ENCODE data around the gene MAP4K4. TPM values are rescaled to one million over a fixed set of nuclear protein-coding genes. Genes with fewer than 3 reads are reported as not detected.

MAP4K4 gene
- total and polyA plus RNA-seq, 4 donors: 19.7 to 91.7 (median 54.0) TPM

- H3K9ac ChIP-seq (ENCODE audit: insufficient read depth in 1 of 2, low read length in 2 of 2): no peak overlapping the region
- DNase-seq (no peak), ATAC-seq (ENCODE audit: insufficient read depth, low FRiP score) (no peak)
- no peaks in the 10 kb centered on the region for H3K9me3 ChIP-seq (ENCODE audit: control insufficient read depth in 4 of 4, insufficient read depth in 3 of 4, low read length in 3 of 4)
- H3K4me3 ChIP-seq: no peak overlapping the region
- peak overlapping the region in 1 of 2 donors; percentile 78 for H3K27ac ChIP-seq (ENCODE audit: low read depth in 1 of 2, low read length in 1 of 2)
- H3K4me1 ChIP-seq (ENCODE audit: control insufficient read depth in 5 of 5, insufficient read depth in 5 of 5, low read length in 5 of 5): peaks cover 20 to 67% (median 37%) of the 10 kb centered on the region in 5 donors
- WGBS, 2 donors: 90 to 98% methylated on average over 2 of the region's 2 CpGs
- no peak for TF ChIP-seq CTCF (IDR thresholded peaks at IDR 0.05; ENCODE audit: control extremely low read depth, extremely low read depth)
- no peaks in the 10 kb centered on the region for H3K27me3 ChIP-seq (ENCODE audit: control insufficient read depth in 3 of 3, insufficient read depth in 3 of 3, low read length in 2 of 3)
- H3K36me3 ChIP-seq (ENCODE audit: control insufficient read depth in 4 of 4, insufficient read depth in 4 of 4, low read length in 4 of 4): no peaks in the 10 kb centered on the region
These were observed 41.1 kb downstream of the MAP4K4 start for GRCh38 chr2:101738649-101739048.

- Histone ChIP-seq H3K36me3 (ENCODE audit: control insufficient read depth in 4 of 4, insufficient read depth in 4 of 4, low read length in 4 of 4) (no peaks in the 10 kb centered on the region), H3K4me3 (no peak overlapping the region), H3K9me3 (ENCODE audit: control insufficient read depth in 4 of 4, insufficient read depth in 3 of 4, low read length in 3 of 4) (no peaks in the 10 kb centered on the region), H3K27me3 (ENCODE audit: control insufficient read depth in 3 of 3, insufficient read depth in 3 of 3, low read length in 2 of 3) (no peaks in the 10 kb centered on the region), H3K27ac (ENCODE audit: low read depth in 1 of 2, low read length in 1 of 2) (peak overlapping the region in 1 of 2 donors; percentile 15), H3K9ac (ENCODE audit: insufficient read depth in 1 of 2, low read length in 2 of 2) (no peak overlapping the region), H3K4me1 (ENCODE audit: control insufficient read depth in 5 of 5, insufficient read depth in 5 of 5, low read length in 5 of 5) (peaks cover 16 to 66% (median 37%) of the 10 kb centered on the region in 5 donors)
- TF ChIP-seq CTCF (IDR thresholded peaks at IDR 0.05; ENCODE audit: control extremely low read depth, extremely low read depth): no peak
- WGBS, 2 donors: 25 to 80% methylated on average over 1 of the region's 1 CpG
- ATAC-seq (ENCODE audit: insufficient read depth, low FRiP score) (no peak), DNase-seq (no peak)
These were observed 43.1 kb downstream of the MAP4K4 start for GRCh38 chr2:101740555-101740964.

- H3K4me1 ChIP-seq (ENCODE audit: control insufficient read depth in 5 of 5, insufficient read depth in 5 of 5, low read length in 5 of 5): peaks cover 17 to 63% (median 35%) of the 10 kb centered on the region in 5 donors
- peak overlapping the region in 1 of 2 donors; percentile 56 for H3K9ac ChIP-seq (ENCODE audit: insufficient read depth in 1 of 2, low read length in 2 of 2)
- H3K27me3 ChIP-seq (ENCODE audit: control insufficient read depth in 3 of 3, insufficient read depth in 3 of 3, low read length in 2 of 3): no peaks in the 10 kb centered on the region
- WGBS, 2 donors: 39 to 45% methylated on average over 9 of the region's 9 CpGs
- H3K36me3 ChIP-seq (ENCODE audit: control insufficient read depth in 4 of 4, insufficient read depth in 4 of 4, low read length in 4 of 4): no peaks in the 10 kb centered on the region
- H3K9me3 ChIP-seq (ENCODE audit: control insufficient read depth in 4 of 4, insufficient read depth in 3 of 4, low read length in 3 of 4): no peaks in the 10 kb centered on the region
- peak; percentile 21 for ATAC-seq (ENCODE audit: insufficient read depth, low FRiP score)
- peak in 2 of 3 donors; percentile 35 to 52 for DNase-seq
- peak overlapping the region; percentile 76 to 79 for H3K27ac ChIP-seq (ENCODE audit: low read depth in 1 of 2, low read length in 1 of 2)
- H3K4me3 ChIP-seq: no peak overlapping the region
- no peak for TF ChIP-seq CTCF (IDR thresholded peaks at IDR 0.05; ENCODE audit: control extremely low read depth, extremely low read depth)
These were observed 44.4 kb downstream of the MAP4K4 start for GRCh38 chr2:101741775-101742520.

Data from lung (tissue), 12 donors.